ENCODE data around the gene HTATIP2.

GRCh38 chr11:20373147-20373546, 9.6 kb downstream of the HTATIP2 start:
- TF ChIP-seq CTCF (IDR thresholded peaks at IDR 0.05) (no peak), POLR2AphosphoS5 (IDR thresholded peaks at IDR 0.05) (no peak)
